VCaP (cell line): Measurements from ENCODE around the gene NACC1.
"Not testable (repeated sequence)": the region's sequence is repeated elsewhere in the genome, so short reads cannot be mapped to it uniquely, and the experiment has no call there.

Experiments
- H3K27ac ChIP-seq: fragments of 450-650 bp; 2 replicates; pipeline ENCODE4 v1.5.1; 2017
- TF ChIP-seq, protein P1 (sequence below): fragments of 450-650 bp; conservative IDR thresholded peaks from 2 replicates; pipeline ENCODE4 v1.5.1; 2017; ENCODE audit warnings: mild to moderate bottlenecking, moderate library complexity

The NACC1 gene

GRCh38 chr19:13162724-13163608 lies 44.9 kb downstream of the NACC1 start:
- peak overlapping the region; percentile 76 for H3K27ac ChIP-seq

DNA sequence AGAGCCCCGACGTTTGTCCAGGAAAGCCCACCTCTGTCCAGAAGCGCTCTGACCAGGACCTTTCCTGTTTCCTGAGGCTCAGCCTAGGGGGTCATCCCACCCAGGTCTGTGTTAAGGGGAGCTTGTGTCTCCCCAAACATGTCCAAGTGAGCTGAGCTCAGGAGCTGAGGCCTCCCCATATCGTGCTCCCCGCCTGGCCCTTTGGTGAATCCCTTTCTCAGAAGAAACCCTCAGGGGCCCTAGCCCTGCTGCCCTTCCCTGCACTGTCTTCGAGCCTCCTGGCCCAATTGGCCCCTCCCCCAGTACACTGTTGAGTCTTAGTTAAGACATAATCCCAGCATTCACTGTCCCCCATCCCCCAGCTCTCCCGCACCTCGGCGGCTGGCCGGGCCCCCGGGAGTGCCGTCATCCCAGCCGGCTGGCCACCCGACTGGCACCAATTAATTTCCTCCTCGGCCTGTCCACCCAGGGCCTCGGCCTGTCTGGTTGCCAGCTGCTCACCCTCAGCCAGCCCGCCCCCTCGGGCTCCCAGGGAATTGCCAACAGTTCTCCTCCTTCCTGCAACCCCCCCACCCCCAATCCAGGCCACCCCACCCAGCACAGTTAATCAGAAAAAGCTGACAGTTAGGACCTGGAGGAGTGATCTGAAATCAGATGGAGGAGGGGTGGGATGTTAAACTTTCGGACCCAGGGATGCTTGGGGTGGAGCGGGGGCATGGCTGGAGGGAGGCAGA lies 45.7 kb downstream of the NACC1 start:
- peak overlapping the region; percentile 76 for H3K27ac ChIP-seq
- TF ChIP-seq, protein P1, sequence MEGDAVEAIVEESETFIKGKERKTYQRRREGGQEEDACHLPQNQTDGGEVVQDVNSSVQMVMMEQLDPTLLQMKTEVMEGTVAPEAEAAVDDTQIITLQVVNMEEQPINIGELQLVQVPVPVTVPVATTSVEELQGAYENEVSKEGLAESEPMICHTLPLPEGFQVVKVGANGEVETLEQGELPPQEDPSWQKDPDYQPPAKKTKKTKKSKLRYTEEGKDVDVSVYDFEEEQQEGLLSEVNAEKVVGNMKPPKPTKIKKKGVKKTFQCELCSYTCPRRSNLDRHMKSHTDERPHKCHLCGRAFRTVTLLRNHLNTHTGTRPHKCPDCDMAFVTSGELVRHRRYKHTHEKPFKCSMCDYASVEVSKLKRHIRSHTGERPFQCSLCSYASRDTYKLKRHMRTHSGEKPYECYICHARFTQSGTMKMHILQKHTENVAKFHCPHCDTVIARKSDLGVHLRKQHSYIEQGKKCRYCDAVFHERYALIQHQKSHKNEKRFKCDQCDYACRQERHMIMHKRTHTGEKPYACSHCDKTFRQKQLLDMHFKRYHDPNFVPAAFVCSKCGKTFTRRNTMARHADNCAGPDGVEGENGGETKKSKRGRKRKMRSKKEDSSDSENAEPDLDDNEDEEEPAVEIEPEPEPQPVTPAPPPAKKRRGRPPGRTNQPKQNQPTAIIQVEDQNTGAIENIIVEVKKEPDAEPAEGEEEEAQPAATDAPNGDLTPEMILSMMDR: no peak

More at GRCh38 chr19:13162724-13163608, 44.9 kb downstream of the NACC1 start:
- TF ChIP-seq, protein P1: no peak

DNA sequence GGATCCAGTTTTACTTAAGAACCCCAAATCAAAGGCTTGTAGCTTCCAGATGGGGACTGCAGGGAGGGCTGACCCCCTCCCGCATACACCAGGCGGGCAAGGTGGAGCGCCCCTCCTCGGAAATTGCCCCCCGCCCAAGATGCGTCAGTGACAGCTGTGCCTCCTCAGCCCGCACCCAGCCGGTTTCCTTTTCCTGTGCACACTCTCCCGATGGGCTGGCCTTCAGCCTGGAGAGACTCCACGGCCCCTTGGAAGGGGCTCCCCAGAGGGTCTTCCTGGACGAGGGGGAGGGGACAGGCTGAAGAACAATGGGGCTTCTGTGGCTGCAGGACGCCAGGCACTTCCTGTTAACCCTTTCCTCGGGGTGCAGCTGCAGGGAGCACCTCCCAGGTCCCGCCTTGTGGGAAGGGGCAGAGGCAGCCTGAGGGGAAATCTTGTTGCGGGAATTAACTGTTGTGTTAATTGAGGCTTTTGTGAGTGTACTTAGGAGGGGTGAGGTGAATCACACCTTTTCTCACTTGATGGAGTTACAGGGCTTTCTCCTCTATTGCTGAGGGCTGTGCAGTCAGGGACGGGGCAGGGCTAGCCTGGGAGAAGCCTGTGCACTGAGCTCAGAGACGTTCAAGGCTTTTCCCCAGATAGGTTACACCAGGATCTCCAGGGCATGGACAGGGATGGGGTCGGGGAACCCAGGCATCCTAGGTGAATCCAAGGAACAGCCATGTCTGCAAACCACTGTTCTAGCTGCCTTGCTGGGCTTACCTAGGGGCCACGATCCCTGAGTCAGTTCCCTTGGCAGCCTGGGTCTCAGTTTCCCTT lies 46.5 kb downstream of the NACC1 start:
- TF ChIP-seq, protein P1: no peak

GRCh38 chr19:13165162-13165997 lies 47.3 kb downstream of the NACC1 start:
- TF ChIP-seq, protein P1: no peak
- H3K27ac ChIP-seq: no peak overlapping the region

More for the DNA sequence above, 46.5 kb downstream of the NACC1 start:
- H3K27ac ChIP-seq: peak overlapping the region; percentile 76; the same call in 1 of the 2 replicates

GRCh38 chr19:13166151-13166550 lies 48.1 kb downstream of the NACC1 start:
- not testable (repeated sequence) for H3K27ac ChIP-seq

DNA sequence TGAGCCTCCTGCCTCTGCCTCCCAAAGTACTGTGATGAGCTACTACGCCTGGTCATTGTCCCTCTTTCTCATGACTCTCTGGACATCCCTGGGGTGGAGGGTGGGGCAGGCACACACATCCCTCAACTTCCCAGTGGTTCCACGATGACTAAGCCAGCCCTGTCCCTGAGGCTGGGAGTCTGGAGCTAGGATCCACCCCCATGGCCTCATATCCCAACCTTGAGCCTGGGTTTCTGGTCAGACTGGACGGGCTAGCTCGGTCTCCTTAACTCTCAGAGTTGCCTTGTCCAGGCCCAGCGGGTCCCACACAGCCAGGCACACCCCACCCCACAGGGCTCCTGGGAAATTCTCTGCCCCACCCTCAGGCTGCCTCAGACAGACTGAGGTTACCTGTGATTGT lies 51.7 kb downstream of the NACC1 start:
- H3K27ac ChIP-seq: no peak overlapping the region

More for the DNA sequence above, 51.7 kb downstream of the NACC1 start:
- TF ChIP-seq, protein P1: no peak
